Fibroblast of skin of scalp (primary cell): ENCODE measurements around the gene FILIP1L.
"Not testable (repeated sequence)": the region's sequence is repeated elsewhere in the genome, so short reads cannot be mapped to it uniquely, and the experiment has no call there.

Source experiments
- DNase-seq: peaks from one replicate; pipeline ENCODE4 v3.0.0-alpha.2; 2013

The FILIP1L gene

GRCh38 chr3:99862208-99862607 is 252.1 kb downstream of the FILIP1L start:
- DNase-seq: peak; percentile 89

GRCh38 chr3:99861216-99861615 is 253.1 kb downstream of the FILIP1L start:
- no peak for DNase-seq

- peak; percentile 97 for DNase-seq
Measured at GRCh38 chr3:99859825-99860224, 254.5 kb downstream of the FILIP1L start.

DNA sequence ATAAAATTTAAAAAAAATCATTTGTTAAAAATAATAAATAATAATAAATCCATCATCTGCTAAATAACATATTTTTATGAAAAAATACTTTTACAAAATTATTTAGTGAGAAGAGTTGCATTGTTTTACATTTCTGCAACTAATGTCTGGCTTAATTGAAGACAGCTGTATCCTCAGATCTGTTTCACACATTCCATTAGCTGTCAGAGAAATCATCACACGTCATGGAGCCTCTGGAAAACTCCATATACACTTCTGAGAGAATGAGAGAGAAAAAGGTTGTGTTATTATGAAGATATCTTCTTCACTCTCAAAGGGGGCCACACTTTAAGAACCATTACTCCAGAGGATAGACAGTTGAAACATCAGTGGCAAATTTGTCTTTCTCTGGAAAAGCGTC is 255.8 kb downstream of the FILIP1L start:
- peak; percentile 74 for DNase-seq

DNA sequence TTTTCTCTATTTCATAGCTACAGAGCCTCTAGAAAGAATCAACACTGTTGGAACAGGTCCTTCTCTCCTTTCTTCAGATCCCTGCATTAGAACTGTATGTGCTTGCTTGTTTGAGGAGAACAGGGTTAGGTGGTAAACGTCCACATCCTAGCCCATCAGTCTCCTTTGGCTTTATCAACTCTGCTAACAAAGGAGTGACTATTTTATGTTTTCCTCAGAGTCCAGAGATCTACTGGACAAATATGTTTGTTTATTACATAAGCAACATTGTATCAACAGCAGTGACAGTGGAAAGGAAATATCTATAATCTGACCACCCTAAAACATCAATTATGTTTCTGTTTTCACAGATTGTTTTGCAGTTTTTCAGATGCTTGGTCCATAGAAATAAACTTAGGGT is 257.0 kb downstream of the FILIP1L start:
- DNase-seq: no peak

GRCh38 chr3:99856437-99857220 is 257.7 kb downstream of the FILIP1L start:
- no peak for DNase-seq

GRCh38 chr3:99855900-99856299 is 258.4 kb downstream of the FILIP1L start:
- DNase-seq: no peak

GRCh38 chr3:99854756-99855298 is 259.5 kb downstream of the FILIP1L start:
- DNase-seq: no peak

- DNase-seq: no peak
Measured at GRCh38 chr3:99852851-99853250, 261.4 kb downstream of the FILIP1L start.

- DNase-seq: no peak
Measured at GRCh38 chr3:99851955-99852354, 262.3 kb downstream of the FILIP1L start.

DNA sequence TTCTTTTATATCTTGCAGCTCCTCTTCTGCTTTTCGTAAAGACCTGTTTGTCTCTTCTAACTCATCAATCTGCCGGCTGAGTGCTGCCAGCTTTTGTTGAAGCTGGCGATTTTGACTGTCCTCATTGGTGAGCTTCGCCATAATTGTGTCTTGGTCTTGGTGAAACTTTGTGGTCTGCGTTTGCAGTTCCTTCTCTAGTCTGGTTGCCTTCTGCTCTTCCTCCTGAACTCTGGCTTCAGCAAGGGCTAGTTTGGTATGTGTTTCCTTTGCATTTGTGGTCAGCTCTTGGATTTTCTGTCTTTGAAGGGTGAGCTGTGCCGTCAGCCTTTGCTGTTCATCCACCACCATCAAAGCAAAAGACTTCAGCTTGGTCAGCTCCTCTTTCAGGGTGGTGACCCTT is 263.7 kb downstream of the FILIP1L start:
- no peak for DNase-seq

- no peak for DNase-seq
Measured at GRCh38 chr3:99848433-99848832, 265.9 kb downstream of the FILIP1L start.

DNA sequence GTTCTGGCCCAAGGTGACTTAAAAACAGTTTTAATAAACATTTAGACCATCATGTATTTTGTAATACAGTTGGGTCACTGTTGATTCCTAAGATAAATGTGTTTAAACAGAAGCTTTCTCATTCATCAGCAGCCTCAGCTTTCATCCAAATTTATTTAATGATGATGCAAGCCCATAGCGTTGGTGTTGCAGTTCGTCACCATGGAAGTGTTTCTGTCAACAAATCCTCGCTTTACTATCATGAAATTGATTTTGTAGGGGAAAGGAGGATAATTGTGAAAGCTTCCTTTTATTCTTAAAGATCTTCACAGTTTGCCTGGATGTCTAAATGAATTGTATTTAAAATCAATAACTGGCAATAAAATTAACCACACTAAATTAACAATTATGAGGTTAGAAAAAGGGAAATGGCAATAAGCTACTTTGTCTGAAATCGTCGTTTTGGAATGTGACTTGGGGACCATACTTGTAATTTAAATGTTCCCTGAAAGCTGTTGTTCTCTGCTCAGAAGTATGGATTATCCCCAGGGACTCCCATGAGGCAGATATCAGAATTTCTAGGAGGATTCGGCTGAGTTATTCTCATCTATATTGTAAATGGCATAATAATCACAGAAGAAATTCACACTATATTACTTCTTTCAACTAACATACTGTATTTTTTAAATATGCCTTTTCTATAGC is 267.7 kb downstream of the FILIP1L start:
- DNase-seq: no peak

- no peak for DNase-seq
Measured at GRCh38 chr3:99845999-99846398, 268.3 kb downstream of the FILIP1L start.

GRCh38 chr3:99845331-99845730 is 269.0 kb downstream of the FILIP1L start:
- no peak for DNase-seq

DNA sequence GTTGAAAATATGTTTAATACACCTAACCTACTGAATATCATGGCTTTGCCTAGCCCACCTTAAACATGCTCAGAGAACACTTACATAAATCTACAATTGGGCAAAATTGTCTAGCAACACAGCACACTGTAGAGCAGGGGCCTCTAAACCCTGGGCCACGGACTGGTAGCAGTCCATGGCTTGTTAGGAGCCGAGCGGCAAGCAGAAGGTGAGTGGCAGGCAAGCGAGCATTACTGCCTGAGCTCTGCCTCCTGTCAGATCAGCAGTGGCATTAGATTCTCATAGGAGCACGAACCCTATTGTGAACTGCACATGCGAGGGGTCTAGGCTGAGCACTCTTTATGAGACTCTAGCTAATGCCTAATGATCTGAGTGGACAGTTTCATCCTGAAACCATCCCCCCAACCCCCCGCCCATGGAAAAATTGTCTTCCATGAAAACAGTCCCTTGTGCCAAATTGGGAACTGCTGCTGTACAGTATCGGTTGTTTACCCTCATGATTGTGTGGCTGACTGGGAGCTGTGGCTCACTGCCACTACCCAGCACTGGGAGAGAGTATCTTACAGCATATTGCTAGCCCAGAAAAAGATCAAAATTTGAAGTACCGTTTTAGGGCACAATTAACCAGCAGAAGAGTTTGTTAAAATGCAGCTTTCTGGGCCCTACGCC is 270.6 kb downstream of the FILIP1L start:
- no peak for DNase-seq

DNA sequence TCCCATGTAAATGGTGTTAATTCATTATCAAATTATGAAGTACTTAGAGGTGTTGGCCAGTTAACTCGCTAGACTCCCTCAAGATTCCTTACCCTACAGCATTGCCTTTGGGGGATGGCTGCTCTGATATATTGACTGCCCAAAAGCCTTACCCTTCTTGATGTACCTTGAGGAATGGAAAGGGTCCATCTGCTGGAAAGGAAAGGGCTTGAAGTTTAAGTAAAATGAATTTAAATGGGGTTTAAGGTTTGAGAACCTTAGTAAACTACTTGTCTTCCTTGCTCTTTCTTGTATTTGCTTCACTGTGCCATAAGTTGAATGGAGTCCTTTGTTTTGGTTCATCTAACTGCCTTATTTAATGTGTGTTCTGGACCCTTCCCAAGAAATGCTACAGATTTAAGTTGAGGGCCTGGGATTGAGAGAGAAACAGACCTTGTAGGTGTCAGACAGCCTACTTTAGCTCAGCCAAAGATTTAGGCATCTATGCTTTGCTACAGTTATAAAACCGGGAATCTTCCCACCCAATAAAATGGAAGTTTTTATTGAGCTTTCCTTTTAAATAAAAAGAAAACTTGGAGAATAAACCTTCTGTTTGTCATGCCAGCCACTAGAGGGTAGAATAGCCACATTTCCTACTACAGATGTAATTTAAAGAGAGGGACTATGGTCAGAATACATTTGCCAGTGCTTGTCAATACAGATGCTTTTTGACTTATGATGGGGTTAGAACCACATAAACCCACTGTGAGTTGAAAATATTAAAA is 271.3 kb downstream of the FILIP1L start:
- DNase-seq: peak; percentile 71

GRCh38 chr3:99841949-99842348 is 272.4 kb downstream of the FILIP1L start:
- DNase-seq: not testable (repeated sequence)

DNA sequence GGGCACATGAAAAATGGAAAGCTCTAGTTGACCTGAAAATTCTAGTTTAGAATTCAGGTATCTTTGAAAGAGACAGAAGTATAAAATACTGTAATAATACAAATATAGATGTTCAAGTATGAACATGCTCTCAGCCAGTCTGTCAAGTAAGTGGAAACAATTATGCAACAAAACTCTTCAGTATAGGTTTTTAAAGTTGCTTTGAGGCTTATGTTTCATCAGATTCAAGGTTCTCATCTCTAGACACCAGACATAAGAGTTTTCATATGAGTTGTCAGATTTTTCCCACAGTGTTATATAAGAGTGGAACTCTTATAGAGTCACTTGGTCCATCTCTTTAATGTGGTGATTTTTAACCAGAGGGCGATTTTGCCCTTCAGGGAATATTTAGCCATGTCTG is 274.7 kb downstream of the FILIP1L start:
- no peak for DNase-seq

- DNase-seq: no peak
Measured at GRCh38 chr3:99838755-99839154, 275.5 kb downstream of the FILIP1L start.

- no peak for DNase-seq
Measured at GRCh38 chr3:99837715-99838114, 276.6 kb downstream of the FILIP1L start.

- DNase-seq: no peak
Measured at GRCh38 chr3:99836681-99837080, 277.6 kb downstream of the FILIP1L start.
